BE2C (cell line): ENCODE data around the gene GRIN2A.

ENCODE experiments used
- DNase-seq: peaks from one replicate; pipeline ENCODE4 v3.0.0-alpha.2; 2020
- H3K27me3 ChIP-seq: fragments of 250-450 bp; sonication (Bioruptor Pico); 2 replicates; pipeline ENCODE4 v1.5.1; 2020; ENCODE audit warnings: mild to moderate bottlenecking
- H3K36me3 ChIP-seq: fragments of 250-450 bp; sonication (Bioruptor Pico); 2 replicates; pipeline ENCODE4 v1.5.1; 2020; ENCODE audit warnings: mild to moderate bottlenecking
- H3K4me1 ChIP-seq: fragments of 250-450 bp; sonication (Bioruptor Pico); 2 replicates; pipeline ENCODE4 v1.5.1; 2020
- H3K4me3 ChIP-seq: 2 replicates; pipeline ENCODE4 v1.5.1; 2011; ENCODE audit warnings: low read depth, low read length
- H3K9me3 ChIP-seq: fragments of 250-450 bp; sonication (Bioruptor Pico); 2 replicates; pipeline ENCODE4 v1.5.1; 2020
- TF ChIP-seq, protein P1 (sequence below): IDR thresholded peaks from 2 replicates; pipeline ENCODE4 v1.5.1; 2012; ENCODE audit warnings: mild to moderate bottlenecking, low read depth, low read length

The GRIN2A gene

DNA sequence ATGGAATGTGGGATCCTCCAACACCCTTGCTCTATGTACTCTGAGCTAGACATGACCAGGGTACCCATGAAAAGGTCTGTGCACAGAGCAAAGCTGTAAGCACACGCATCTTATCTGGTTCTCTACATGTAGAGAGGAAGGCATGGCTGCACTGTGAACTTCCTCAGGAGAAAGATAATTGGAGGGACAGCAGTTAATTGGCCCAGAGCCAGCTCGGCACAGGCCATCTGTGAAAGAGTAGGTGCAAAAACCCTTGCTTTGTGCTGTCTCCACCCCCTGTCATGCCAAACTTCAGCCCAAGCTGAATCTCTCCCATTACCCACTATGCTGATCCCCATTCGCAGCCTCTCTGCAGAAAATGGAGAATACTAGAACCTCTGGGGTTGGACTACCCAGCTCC lies 241.0 kb downstream of the GRIN2A start:
- H3K36me3 ChIP-seq: no peaks in the 10 kb centered on the region
- no peaks in the 10 kb centered on the region for H3K27me3 ChIP-seq
- no peak for DNase-seq
- TF ChIP-seq, protein P1, sequence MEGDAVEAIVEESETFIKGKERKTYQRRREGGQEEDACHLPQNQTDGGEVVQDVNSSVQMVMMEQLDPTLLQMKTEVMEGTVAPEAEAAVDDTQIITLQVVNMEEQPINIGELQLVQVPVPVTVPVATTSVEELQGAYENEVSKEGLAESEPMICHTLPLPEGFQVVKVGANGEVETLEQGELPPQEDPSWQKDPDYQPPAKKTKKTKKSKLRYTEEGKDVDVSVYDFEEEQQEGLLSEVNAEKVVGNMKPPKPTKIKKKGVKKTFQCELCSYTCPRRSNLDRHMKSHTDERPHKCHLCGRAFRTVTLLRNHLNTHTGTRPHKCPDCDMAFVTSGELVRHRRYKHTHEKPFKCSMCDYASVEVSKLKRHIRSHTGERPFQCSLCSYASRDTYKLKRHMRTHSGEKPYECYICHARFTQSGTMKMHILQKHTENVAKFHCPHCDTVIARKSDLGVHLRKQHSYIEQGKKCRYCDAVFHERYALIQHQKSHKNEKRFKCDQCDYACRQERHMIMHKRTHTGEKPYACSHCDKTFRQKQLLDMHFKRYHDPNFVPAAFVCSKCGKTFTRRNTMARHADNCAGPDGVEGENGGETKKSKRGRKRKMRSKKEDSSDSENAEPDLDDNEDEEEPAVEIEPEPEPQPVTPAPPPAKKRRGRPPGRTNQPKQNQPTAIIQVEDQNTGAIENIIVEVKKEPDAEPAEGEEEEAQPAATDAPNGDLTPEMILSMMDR: no peak
- H3K4me1 ChIP-seq: no peaks in the 10 kb centered on the region
- H3K4me3 ChIP-seq: no peak overlapping the region
- H3K9me3 ChIP-seq: no peaks in the 10 kb centered on the region; the same call in 1 of the 2 replicates

DNA sequence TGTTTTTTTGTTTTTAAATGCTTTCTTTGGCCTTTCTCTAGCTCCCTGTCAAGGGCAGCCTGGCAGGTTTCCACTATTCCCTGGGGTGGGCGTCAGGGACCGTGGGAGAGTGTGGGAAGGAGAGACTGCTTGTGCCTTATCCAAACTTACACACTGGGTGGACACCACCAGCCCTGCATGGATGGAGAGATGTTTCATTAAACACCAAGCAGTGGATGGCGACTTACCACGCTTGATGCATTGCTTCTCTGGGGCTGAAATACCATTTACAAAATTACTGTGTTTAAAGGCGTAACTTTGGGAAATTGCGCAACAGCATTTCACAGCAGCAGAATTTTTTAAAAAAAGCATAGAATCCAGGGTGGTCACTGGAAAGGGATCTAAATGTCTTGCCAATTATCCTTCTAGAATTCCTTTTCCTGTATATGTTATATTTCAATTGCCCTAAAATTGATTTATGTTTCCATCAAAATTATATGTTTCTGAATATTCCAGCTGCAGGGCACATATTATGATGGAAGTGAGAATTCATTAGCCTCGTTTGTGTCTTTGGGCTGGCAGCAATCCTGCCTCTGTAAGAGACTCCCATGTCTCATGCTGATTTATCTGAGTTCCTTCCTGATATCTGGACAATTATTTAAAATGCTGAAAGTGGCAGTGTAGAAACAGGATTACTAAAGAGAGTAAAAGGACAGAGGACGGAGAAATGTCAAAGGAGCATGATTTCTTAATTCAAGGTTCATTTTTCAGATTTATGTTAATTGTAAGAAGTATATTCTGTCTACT lies 247.3 kb downstream of the GRIN2A start:
- Histone ChIP-seq H3K4me1 (no peaks in the 10 kb centered on the region), H3K9me3 (no peaks in the 10 kb centered on the region), H3K4me3 (no peak overlapping the region), H3K36me3 (no peaks in the 10 kb centered on the region), H3K27me3 (no peaks in the 10 kb centered on the region)
- TF ChIP-seq, protein P1: no peak
- no peak for DNase-seq

DNA sequence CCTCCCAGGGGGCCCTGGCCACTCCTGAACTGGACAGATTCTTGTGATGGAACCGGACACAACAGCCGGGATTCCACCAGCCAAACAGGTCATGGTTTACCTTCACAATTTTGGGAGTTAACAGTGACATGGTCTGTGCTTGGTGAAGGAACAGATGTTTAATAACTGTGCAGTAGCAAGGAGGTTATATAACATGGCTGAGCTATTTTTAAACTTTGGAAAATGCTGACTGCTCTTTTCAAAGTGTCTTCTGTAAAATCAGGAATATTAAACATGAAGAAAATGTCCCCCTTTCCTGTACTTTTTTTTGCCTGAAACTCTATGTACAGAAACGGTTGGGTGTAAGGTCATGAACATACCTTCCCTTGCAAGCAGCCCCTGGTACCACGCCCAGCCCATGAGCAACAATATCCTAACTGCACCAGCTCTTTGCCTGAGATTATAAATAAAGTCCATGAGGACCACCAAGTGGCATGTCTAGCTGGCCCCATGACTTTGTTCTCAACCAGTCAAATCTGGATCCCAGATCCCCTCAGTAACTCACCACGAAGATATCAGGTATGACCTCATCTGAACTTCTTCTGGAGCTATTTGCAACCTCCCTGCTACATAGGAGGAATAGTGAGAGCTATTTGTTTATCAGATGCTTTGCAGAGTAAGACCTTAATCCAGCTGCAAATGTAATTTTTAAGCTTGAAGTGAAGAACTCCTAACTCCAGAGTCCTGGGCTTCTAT lies 249.1 kb downstream of the GRIN2A start:
- DNase-seq: no peak
- TF ChIP-seq, protein P1: no peak
- Histone ChIP-seq H3K4me3 (no peak overlapping the region), H3K9me3 (no peaks in the 10 kb centered on the region; the same call in 1 of the 2 replicates), H3K4me1 (no peaks in the 10 kb centered on the region), H3K27me3 (no peaks in the 10 kb centered on the region), H3K36me3 (no peaks in the 10 kb centered on the region)

DNA sequence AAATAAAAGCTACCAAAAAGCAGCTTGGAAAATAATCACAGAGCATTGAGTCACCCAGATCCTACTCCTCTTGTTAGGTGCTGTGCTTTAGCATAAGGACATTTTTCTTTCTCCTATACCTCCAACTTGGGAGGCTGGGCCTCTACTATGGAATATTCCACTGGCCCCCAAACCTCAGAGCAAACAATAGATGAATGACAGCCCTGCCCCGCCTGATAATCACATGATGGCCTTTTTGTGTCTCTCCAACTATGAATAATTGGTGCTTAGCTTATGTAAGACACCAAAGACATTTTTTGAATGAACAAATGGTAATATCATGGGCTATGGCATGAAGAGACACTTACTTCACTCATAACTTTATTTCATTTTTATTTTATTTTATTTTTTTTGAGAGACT lies 250.2 kb downstream of the GRIN2A start:
- DNase-seq: no peak
- Histone ChIP-seq H3K4me3 (no peak overlapping the region), H3K36me3 (no peaks in the 10 kb centered on the region), H3K27me3 (no peaks in the 10 kb centered on the region), H3K9me3 (no peaks in the 10 kb centered on the region; the same call in 1 of the 2 replicates), H3K4me1 (no peaks in the 10 kb centered on the region)
- TF ChIP-seq, protein P1: no peak

DNA sequence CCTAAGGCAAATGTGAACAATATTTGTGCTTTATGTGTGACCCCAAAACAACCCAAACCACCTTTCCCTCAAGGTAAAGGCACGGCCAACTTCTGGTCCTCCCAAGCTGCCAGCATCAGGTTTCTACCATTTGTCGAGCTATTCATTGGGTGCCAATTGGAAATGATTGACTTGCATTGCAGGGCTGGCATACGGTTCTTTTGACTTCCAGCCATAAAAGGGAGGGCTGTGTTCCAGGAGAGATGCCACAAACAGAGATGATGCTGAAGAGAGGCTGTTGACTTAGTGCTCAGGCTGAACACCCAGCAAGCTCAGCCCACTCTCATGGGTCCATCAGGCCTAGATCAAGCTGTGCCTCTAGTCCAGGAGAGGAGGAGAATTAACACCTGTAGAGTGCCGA lies 252.4 kb downstream of the GRIN2A start:
- Histone ChIP-seq H3K4me3 (no peak overlapping the region), H3K36me3 (no peaks in the 10 kb centered on the region), H3K27me3 (no peaks in the 10 kb centered on the region), H3K4me1 (no peaks in the 10 kb centered on the region), H3K9me3 (no peaks in the 10 kb centered on the region; the same call in 1 of the 2 replicates)
- TF ChIP-seq, protein P1: no peak
- DNase-seq: no peak

DNA sequence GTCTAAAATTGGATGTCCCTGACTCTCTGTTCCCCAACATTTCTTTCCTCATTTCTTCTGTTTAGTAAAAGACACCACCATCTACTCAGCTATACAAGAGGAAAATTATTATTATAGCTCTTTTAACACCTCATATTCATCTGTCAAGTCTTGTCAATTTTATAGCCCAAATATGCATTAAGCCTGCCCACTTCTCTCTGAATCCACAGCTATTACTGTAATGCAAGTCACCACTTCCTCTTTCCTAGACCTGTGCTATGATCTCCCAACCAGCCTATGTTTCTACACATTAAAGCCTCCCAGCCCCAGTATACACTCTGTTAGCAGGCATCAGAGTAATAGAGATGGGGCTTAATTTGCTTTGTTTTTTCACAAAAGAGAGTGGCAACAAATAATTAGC lies 252.9 kb downstream of the GRIN2A start:
- no peaks in the 10 kb centered on the region for H3K27me3 ChIP-seq
- no peak overlapping the region for H3K4me3 ChIP-seq
- TF ChIP-seq, protein P1: no peak
- no peaks in the 10 kb centered on the region for H3K36me3 ChIP-seq
- H3K4me1 ChIP-seq: no peaks in the 10 kb centered on the region
- H3K9me3 ChIP-seq: no peaks in the 10 kb centered on the region; the same call in 1 of the 2 replicates
- no peak for DNase-seq
